H1 (cell line): ENCODE results near the gene RIPPLY2. TPM values are rescaled to one million over a fixed set of nuclear protein-coding genes. Genes with fewer than 3 reads are reported as not detected.

ENCODE experiments used
- CBX8 ChIP-seq: fragments of 300-800, 300-1000 bp; sonication (generic); IDR thresholded peaks from 2 replicates; pipeline ENCODE4 v1.7.1; 2016; ENCODE audit warnings: low read depth, low read length, borderline replicate concordance
- CREB1 ChIP-seq: IDR thresholded peaks from 2 replicates; pipeline ENCODE4 v1.6.1; 2012; ENCODE audit warnings: inconsistent platforms
- HDAC6 ChIP-seq: IDR thresholded peaks from one replicate; pipeline ENCODE4 v1.7.1; 2012; ENCODE audit warnings: low read depth, mild to moderate bottlenecking, inconsistent platforms, low read length, moderate library complexity
- MAFK ChIP-seq: IDR thresholded peaks from 2 replicates; pipeline ENCODE4 v1.6.1; 2012; ENCODE audit warnings: low read depth, mild to moderate bottlenecking, improper control_type of control experiment, low read length
- POU5F1 ChIP-seq: IDR thresholded peaks from 2 replicates; pipeline ENCODE4 v1.6.1; 2011; ENCODE audit warnings: low read depth, mild to moderate bottlenecking, low read length, moderate library complexity
- RAD21 ChIP-seq, 2 experiments: IDR thresholded peaks in 1 of 2; conservative IDR thresholded peaks in 1 of 2; 2 replicates each; pipeline ENCODE4 v1.6.1; 2011; ENCODE audit warnings: low read depth in 2 of 2, low read length in 2 of 2, improper control_type of control experiment in 1 of 2, inconsistent platforms in 1 of 2, mild to moderate bottlenecking in 1 of 2, moderate library complexity in 1 of 2
- RBBP5 ChIP-seq: IDR thresholded peaks from 2 replicates; pipeline ENCODE4 v1.7.1; 2012; ENCODE audit warnings: low read depth, mild to moderate bottlenecking, inconsistent platforms, low read length, moderate library complexity, borderline replicate concordance
- SIN3A ChIP-seq, 2 experiments: IDR thresholded peaks in 1 of 2; conservative IDR thresholded peaks in 1 of 2; 2 replicates each; pipeline ENCODE4 v1.6.1; 2011 to 2012; ENCODE audit warnings: low read length in 2 of 2, improper control_type of control experiment in 1 of 2, low read depth in 1 of 2, mild to moderate bottlenecking in 1 of 2
- SIX5 ChIP-seq: IDR thresholded peaks from 2 replicates; pipeline ENCODE4 v1.6.1; 2011; ENCODE audit warnings: mild to moderate bottlenecking, low read depth, low read length
- polyA plus RNA-seq, 7 experiments: library from polyadenylated mRNA; depleted of rRNA in 3 of 7; stranded (reverse) in 5 of 7; unstranded in 2 of 7; fragments of >200 nt in 5 of 7; fragments of 200-250 nt in 2 of 7; gene quantifications; 1 replicate in 5 of 7; 2 replicates in 1 of 7; 4 replicates in 1 of 7; pipeline versions ENCODE4 v1.2.1 to v1.2.3, GENCODE V29; 2011 to 2013; ENCODE audit warnings: missing spikeins in 2 of 7, mixed read lengths in 2 of 7
- total RNA-seq: library from RNA; stranded (reverse); fragmentation: NEBNext Ultra II Directional; extraction: Animal tissue kit (Norgen Biotek cat#: 25700); gene quantifications from 2 replicates; pipeline ENCODE4 v1.2.1, GENCODE V29; 2021
- TF ChIP-seq, protein P1 (sequence below): fragments of 300-600 bp; sonication (generic); IDR thresholded peaks from 2 replicates; pipeline ENCODE4 v1.7.1; 2012; ENCODE audit warnings: low read length, moderate library complexity, mild to moderate bottlenecking, inconsistent platforms; ENCODE audit not compliant: insufficient replicate concordance
- TF ChIP-seq, protein P2 (sequence below): IDR thresholded peaks from 2 replicates; pipeline ENCODE4 v1.6.1; 2011; ENCODE audit warnings: low read length, improper control_type of control experiment

RIPPLY2 gene
- total and polyA plus RNA-seq, 2 of the 8 experiments (the other 6 are each of a cell fraction or from before 2014, with no cell fraction given): 0.74 to 1.5 TPM

DNA sequence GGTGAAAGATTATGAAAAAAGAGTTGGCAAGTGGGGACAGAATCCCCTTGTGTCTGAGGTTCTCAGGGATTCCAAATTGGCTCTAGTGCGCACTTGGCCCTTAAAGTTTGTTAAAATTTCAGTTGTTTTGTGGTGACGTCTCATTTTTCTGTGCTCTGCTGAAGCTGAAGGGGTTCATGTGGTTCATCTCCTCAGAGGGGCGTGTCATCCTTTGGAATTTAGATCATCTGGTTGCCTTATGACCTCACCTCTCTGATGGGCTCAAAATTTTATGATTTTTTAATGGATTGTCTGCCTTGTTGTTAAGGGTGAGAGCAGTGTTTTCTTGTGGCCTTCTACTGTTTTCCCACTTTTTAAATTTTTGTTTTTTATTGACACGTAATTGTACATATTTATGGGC lies 26.6 kb downstream of the RIPPLY2 start (continued):
- TF ChIP-seq, protein P1, sequence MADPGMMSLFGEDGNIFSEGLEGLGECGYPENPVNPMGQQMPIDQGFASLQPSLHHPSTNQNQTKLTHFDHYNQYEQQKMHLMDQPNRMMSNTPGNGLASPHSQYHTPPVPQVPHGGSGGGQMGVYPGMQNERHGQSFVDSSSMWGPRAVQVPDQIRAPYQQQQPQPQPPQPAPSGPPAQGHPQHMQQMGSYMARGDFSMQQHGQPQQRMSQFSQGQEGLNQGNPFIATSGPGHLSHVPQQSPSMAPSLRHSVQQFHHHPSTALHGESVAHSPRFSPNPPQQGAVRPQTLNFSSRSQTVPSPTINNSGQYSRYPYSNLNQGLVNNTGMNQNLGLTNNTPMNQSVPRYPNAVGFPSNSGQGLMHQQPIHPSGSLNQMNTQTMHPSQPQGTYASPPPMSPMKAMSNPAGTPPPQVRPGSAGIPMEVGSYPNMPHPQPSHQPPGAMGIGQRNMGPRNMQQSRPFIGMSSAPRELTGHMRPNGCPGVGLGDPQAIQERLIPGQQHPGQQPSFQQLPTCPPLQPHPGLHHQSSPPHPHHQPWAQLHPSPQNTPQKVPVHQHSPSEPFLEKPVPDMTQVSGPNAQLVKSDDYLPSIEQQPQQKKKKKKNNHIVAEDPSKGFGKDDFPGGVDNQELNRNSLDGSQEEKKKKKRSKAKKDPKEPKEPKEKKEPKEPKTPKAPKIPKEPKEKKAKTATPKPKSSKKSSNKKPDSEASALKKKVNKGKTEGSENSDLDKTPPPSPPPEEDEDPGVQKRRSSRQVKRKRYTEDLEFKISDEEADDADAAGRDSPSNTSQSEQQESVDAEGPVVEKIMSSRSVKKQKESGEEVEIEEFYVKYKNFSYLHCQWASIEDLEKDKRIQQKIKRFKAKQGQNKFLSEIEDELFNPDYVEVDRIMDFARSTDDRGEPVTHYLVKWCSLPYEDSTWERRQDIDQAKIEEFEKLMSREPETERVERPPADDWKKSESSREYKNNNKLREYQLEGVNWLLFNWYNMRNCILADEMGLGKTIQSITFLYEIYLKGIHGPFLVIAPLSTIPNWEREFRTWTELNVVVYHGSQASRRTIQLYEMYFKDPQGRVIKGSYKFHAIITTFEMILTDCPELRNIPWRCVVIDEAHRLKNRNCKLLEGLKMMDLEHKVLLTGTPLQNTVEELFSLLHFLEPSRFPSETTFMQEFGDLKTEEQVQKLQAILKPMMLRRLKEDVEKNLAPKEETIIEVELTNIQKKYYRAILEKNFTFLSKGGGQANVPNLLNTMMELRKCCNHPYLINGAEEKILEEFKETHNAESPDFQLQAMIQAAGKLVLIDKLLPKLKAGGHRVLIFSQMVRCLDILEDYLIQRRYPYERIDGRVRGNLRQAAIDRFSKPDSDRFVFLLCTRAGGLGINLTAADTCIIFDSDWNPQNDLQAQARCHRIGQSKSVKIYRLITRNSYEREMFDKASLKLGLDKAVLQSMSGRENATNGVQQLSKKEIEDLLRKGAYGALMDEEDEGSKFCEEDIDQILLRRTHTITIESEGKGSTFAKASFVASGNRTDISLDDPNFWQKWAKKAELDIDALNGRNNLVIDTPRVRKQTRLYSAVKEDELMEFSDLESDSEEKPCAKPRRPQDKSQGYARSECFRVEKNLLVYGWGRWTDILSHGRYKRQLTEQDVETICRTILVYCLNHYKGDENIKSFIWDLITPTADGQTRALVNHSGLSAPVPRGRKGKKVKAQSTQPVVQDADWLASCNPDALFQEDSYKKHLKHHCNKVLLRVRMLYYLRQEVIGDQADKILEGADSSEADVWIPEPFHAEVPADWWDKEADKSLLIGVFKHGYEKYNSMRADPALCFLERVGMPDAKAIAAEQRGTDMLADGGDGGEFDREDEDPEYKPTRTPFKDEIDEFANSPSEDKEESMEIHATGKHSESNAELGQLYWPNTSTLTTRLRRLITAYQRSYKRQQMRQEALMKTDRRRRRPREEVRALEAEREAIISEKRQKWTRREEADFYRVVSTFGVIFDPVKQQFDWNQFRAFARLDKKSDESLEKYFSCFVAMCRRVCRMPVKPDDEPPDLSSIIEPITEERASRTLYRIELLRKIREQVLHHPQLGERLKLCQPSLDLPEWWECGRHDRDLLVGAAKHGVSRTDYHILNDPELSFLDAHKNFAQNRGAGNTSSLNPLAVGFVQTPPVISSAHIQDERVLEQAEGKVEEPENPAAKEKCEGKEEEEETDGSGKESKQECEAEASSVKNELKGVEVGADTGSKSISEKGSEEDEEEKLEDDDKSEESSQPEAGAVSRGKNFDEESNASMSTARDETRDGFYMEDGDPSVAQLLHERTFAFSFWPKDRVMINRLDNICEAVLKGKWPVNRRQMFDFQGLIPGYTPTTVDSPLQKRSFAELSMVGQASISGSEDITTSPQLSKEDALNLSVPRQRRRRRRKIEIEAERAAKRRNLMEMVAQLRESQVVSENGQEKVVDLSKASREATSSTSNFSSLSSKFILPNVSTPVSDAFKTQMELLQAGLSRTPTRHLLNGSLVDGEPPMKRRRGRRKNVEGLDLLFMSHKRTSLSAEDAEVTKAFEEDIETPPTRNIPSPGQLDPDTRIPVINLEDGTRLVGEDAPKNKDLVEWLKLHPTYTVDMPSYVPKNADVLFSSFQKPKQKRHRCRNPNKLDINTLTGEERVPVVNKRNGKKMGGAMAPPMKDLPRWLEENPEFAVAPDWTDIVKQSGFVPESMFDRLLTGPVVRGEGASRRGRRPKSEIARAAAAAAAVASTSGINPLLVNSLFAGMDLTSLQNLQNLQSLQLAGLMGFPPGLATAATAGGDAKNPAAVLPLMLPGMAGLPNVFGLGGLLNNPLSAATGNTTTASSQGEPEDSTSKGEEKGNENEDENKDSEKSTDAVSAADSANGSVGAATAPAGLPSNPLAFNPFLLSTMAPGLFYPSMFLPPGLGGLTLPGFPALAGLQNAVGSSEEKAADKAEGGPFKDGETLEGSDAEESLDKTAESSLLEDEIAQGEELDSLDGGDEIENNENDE: no peak
- TF ChIP-seq SIN3A (conservative IDR thresholded peaks at IDR 0.05 in 1 of 2, IDR thresholded peaks at IDR 0.05 in 1 of 2; ENCODE audit: low read depth in 1 of 2, low read length in 2 of 2) (no peak), MAFK (no peak), CREB1 (no peak), CBX8 (no peak), HDAC6 (no peak), RAD21 (IDR thresholded peaks at IDR 0.05 in 1 of 2, conservative IDR thresholded peaks at IDR 0.05 in 1 of 2; ENCODE audit: low read depth in 2 of 2, low read length in 2 of 2) (no peak), RBBP5 (no peak), SIX5 (no peak), POU5F1 (no peak)
- TF ChIP-seq, protein P2, sequence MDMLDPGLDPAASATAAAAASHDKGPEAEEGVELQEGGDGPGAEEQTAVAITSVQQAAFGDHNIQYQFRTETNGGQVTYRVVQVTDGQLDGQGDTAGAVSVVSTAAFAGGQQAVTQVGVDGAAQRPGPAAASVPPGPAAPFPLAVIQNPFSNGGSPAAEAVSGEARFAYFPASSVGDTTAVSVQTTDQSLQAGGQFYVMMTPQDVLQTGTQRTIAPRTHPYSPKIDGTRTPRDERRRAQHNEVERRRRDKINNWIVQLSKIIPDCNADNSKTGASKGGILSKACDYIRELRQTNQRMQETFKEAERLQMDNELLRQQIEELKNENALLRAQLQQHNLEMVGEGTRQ: no peak
